Measurements from ENCODE around the gene ZC3H6.
A peak's percentile ranks its signal among the peaks of the same experiment; 100 is the strongest.
"Not testable (repeated sequence)": the region's sequence is repeated elsewhere in the genome, so short reads cannot be mapped to it uniquely, and the experiment has no call there.

Gene ZC3H6

DNA sequence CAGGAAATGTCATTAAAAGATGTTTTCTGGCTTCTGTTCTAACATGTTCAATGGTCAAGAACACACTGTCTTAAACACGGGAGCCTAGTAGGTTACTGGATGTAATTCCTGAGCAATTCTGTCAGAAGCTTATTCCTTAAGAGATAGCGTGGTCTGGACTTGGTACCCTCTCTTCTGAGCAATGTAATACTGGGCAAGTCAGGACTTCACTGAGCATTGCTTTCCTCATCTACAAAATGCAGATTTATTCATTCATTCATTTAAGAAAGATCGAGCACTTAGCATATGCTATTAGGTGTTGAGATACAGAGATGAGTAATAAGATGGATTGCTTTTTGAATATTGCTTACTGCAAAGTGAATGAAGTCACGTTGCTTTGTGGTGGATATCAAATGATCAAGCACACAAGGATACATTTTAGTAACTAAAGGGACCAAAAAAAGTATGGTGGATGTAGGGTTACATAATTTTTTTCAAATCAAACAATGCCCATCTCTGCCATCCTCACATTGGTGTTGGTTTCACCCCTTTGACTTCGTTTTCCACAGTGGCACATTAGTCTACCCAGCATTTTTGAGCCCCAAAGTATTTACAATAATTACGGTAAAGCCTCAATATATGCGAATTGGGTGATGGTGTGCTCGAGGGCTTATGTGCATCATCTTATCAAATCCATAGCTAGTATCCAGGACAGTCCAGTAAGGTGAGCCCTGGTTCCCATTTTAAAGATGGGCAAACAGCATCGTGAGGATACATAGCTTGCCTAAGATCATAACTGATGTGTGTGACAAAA is 65.3 kb downstream of the ZC3H6 start:
- DNase-seq: no peak

DNA sequence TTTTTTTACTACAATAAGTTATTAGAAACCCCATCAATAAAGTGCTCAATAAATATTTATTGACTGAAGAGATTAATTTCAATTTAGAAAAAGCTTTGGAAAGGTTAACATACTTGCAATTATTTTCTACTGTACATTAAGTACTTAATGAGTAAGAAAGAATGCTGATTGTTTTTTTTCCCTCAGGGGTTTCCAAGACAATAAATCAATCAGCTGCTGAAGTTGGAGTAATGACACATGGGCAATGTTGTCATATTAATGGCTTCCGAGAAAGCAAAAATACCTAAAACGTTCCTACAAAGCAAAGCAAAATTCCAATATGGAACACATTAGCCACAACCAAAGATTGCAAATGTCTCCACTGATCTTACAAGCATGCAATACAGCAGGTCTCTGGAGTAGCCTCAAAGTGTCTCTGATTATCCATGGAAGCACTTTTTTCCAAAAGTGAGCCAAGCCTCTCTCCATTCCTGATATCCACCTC is 66.7 kb downstream of the ZC3H6 start:
- no peak for DNase-seq

GRCh38 chr2:112343827-112344585 is 68.6 kb downstream of the ZC3H6 start:
- peak; percentile 22 for DNase-seq

- no peak for DNase-seq
Observed at GRCh38 chr2:112345030-112346027, 69.9 kb downstream of the ZC3H6 start.

DNA sequence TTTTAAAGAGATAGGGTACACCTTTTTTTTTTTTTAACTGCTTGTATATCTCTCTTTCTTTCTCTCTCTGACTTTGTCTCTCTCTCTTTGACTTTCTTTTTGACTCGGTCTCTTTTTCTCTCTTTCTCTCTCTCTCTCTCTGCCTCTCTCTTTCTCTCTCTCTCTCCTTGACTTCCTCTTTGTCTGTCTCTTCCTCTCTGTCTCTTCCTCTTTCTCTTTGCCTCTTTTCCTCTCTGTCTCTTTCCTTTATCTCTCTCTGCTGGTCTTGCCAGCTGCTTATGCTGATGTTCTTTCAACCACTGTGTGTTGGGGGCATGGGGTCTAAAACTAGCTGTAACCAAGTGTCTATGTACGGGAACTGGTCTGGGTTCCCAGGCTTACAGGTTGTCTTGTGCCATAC is 76.9 kb downstream of the ZC3H6 start:
- DNase-seq: not testable (repeated sequence)

DNA sequence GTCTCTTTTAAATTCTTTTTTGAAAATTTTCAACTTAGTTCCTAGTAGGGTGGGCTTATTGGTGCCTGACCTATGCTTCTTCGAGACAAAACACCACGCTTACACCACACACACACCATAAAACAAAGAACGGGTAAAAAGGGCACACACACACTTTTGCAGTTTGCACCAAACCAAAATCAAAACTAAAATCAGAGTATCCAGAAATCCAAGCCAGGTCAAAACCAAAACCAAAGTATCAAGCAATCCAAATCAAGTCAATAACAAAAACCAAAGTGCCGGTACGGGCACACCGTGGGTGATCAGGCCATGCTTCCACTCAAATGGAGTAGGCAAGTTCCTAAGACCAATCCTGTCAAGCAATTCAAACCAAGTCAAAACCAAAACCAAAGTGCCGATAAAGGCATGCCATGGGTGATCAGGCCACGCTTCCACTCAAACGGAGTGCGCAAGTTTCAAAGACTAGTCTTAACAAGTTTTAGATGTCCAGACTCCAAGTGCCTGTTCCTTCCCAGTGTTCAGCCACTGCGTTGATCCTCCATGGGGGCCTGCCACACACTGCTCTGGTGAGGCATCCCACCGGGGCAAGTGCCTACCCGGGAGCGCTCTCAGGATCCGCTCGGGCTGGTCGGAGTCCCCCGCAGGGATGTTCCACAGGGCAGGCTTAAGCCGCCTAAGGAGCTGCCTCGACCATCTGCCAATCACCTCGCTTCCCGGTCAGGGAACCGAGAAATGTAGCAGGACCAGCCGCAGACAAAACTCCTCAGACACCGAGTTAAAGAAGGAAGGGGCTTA is 77.6 kb downstream of the ZC3H6 start:
- not testable (repeated sequence) for DNase-seq

DNA sequence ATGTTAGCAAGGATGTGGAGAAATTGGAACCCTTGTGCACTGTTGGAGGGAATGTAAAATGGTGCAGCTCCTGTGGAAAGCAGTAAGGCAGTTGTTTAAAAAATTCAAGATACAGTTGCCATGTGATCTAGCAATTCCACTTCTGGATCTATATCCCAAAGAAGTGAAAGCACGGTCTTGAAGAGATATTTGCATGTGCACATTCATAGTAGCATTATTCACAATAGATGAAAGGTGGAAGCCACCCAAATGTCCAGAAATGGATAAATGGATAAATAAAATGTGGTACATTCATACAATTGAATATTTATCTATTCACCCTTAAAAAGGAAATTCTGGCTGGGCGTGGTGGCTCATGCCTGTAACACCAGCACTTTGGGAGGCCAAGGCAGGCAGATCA is 78.9 kb downstream of the ZC3H6 start:
- not testable (repeated sequence) for DNase-seq

- not testable (repeated sequence) for DNase-seq
Observed at GRCh38 chr2:112360055-112360454, 84.7 kb downstream of the ZC3H6 start.

Data from GF-D8 (cell line).